Measurements from ENCODE around the gene ANKRD2. TPM values are rescaled to one million over a fixed set of nuclear protein-coding genes. Genes with fewer than 3 reads are reported as not detected.

ANKRD2 gene
- total RNA-seq, 1 experiment from 2014 or later, result not detected

DNA sequence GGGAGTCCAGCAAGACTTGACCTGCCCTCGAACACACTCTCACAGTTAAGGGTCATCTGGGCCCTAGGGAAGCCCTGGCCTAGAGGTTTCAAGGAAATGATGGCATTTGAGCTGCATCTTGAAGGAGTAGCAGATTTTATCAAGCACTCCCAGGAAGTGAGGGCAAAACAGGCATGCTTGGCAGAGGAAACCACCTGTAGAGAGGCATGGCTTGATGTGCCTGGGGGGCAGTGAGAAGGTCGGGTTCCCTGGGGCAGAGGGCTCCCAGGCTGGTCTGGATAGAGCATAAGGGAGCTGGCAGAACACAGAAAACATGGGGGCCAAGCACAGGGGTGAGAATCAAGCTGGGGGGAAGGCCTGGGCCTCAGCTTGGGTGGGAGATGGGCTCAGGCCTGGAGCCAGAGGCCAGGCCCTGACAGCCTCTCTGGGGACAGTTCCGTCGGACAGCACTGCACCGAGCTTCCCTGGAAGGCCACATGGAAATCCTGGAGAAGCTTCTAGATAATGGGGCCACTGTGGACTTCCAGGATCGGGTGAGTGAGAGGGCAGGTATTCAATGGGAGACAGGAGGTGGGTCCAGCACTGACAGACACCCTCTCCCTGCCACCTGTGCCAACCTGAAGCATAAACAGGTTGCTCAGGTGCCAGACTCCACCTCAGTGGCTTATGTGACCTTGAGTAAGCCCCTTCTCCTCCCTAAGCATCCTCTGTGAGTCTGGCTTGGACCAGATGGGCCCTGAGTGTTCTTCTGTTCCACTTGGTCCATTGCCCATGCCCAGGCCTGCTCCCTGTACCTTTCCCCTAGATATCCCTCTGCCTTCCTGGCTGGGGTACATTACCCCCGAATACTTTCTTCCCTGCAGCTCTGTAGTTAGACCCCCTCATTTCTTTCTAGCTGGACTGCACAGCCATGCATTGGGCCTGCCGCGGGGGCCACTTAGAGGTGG lies 8.1 kb downstream of the ANKRD2 start:
- Histone ChIP-seq H3K4me3 (no peak overlapping the region), H3K27me3 (no peaks in the 10 kb centered on the region), H3K36me3 (no peaks in the 10 kb centered on the region), H3K9me3 (no peaks in the 10 kb centered on the region)
- no peak for DNase-seq

DNA sequence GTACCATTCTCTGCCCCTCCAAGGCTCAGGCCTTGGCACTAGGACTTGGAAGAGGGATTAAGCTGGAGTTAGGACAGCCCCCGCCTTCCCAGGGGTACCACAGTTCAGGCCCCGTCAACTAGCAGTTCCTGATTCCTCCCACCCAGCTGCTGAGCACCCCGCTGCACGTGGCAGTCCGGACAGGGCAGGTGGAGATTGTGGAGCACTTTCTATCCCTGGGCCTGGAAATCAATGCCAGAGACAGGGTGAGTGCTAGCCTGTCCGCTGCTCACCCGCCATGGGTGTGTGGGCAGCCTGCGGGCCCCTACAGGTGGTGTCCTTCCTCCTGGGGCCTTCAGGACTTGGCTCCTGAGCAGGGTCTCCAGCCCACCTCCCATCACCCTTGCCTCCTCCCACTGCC lies 9.6 kb downstream of the ANKRD2 start:
- no peak for DNase-seq
- no peaks in the 10 kb centered on the region for H3K27me3 ChIP-seq
- H3K36me3 ChIP-seq, result no peaks in the 10 kb centered on the region
- no peak overlapping the region for H3K4me3 ChIP-seq
- no peaks in the 10 kb centered on the region for H3K9me3 ChIP-seq

DNA sequence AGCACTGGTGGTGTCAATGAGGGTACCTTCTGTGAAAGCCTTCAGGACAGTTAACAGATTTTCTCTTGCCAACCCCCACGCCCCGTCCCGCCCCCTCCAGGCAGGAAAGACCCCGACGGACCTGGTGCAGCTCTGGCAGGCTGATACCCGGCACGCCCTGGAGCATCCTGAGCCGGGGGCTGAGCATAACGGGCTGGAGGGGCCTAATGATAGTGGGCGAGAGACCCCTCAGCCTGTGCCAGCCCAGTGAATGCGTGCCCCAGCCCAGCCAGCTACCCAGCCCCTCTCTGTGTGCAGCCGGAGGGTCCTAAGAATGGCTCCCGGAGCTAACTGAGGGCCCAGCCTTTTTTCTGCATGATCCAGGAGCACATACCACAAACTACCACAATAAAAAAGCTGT lies 10.9 kb downstream of the ANKRD2 start:
- H3K4me3 ChIP-seq, result no peak overlapping the region
- no peaks in the 10 kb centered on the region for H3K36me3 ChIP-seq
- DNase-seq, result no peak
- H3K9me3 ChIP-seq, result no peaks in the 10 kb centered on the region
- H3K27me3 ChIP-seq, result no peaks in the 10 kb centered on the region

DNA sequence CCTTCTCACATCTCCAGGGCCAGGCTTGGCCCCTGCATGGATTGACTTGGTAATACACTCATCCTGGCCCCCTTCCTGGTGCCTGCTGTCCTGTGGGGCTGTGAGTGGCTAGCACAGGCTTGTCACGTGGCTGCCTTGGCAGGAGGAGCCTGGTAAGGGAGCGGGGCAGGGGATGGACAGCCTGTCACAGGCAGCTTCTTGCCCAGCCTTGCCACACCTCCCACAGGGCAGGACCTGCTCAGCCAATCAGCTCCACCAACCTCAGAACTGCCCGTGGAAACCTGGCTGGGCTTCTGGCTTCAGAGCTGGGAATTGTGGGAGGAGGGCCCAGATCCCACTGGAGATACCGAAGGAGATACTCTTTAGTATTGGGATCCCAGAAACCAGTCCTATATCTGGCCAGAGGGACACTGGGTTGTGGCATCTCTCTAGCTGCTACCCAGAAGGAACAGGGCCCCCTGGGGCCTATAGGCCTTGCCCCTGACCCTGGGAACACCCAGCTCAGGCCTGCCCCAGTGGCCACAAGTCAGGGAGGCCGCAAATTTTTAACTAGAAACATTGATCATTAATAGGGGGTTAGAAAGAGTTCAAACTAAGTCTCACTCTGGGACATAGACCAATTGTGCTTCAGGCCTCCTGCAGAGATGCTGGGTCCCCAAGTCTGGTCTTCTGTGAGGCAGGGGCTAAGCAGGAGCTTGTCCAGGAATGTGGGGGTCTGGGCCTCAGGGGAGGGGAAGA lies 11.7 kb downstream of the ANKRD2 start, which contains the start of gene HOGA1:
HOGA1 (plus strand) TSS at position 330 of the 738 bp plus-strand sequence; CDS start at position 645, 315 bp downstream.
- Histone ChIP-seq H3K4me3 (peak within 1 kb of the TSS; percentile 40), H3K36me3 (no peaks in the 10 kb centered on the region), H3K9me3 (no peaks in the 10 kb centered on the region), H3K27me3 (no peaks in the 10 kb centered on the region)
- peak; percentile 100 for DNase-seq

DNA sequence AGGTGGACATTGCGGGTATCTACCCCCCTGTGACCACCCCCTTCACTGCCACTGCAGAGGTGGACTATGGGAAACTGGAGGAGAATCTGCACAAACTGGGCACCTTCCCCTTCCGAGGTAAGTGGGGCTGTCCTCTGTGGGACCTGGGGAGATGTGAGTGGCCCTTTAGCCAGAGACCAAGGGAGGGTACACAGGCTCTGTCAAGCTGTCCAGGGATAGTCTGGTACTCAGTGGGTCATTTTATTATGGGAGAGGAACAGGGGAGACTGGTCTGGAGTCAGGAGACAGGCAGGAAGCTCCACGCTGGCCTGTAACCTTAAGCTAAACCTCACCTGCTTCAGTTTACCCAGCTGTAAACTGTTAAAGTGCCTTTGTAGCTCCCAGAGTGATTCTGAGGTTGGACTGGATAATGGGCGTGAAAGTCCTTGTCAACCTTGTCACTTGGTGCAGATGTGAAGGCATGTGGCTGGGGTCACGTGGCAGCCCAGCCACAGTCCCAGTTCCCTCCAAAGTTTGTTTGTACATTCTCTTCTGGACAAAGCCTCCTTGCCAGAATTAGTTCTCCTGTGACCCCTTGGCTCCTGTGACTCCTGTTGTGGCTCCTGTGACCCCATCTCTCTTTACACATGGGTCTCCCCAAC lies 12.3 kb downstream of the ANKRD2 start:
- DNase-seq, result no peak
- Histone ChIP-seq H3K9me3 (no peaks in the 10 kb centered on the region), H3K36me3 (no peaks in the 10 kb centered on the region), H3K4me3 (peak overlapping the region; percentile 40), H3K27me3 (no peaks in the 10 kb centered on the region)

DNA sequence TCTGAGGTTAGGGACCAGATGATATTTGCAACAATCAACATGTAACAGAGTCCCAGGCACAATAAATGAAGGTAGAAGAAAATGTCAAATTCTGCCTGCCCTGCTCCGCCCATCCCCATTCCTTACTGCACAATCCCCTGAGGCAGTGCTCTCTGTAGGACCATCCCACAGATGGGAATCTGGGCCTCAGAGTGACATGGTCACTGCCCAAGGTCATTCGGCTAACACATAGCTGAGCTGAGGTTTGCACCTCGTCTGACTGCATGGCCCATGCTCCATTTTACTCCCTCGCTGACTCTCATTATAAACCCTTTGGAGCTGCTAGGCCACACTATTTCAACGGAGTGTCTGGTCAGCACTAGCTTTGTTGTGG lies 12.8 kb downstream of the ANKRD2 start:
- no peak overlapping the region for H3K4me3 ChIP-seq
- no peak for DNase-seq
- no peaks in the 10 kb centered on the region for H3K27me3 ChIP-seq
- H3K9me3 ChIP-seq, result no peaks in the 10 kb centered on the region
- no peaks in the 10 kb centered on the region for H3K36me3 ChIP-seq

DNA sequence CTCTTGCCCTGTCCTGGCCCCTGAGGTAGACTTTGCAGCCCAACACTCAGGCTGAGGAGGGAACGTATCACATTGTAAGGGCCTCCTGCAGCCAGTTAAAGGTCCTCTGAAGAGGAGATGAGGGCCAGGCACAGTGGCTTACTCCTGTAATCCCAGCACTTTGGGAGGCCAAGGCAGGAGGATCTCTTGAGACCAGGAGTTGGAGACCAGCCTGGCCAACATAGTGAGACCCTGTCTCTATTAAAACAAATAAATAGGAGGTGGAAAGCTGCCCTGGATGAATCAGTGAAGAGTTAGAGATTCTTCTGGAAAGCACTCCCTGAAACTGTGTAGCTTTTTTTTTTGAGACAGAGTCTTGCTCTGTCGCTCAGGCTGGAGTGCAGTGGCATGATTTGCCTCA lies 14.6 kb downstream of the ANKRD2 start:
- no peaks in the 10 kb centered on the region for H3K27me3 ChIP-seq
- no peaks in the 10 kb centered on the region for H3K9me3 ChIP-seq
- H3K36me3 ChIP-seq, result no peaks in the 10 kb centered on the region
- no peak overlapping the region for H3K4me3 ChIP-seq
- no peak for DNase-seq

DNA sequence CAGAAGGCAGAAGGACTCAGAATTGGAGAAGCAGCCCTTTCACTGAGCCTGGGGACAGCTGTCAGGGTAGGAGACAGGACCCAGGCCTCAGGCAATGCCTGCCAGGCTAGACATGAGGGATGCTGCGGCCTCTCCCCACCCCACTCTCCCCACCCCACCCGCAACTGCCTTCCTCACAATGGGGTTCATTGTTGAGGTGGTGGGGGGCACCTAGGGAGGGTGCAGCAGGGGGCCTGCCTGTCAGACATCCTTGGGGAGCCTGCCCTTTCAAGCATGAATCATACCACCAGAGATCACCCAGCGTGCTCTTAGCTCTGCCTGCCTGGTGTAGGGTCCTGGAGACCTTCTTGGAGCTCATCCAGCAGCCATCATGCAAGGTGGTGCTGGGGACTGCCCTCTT lies 16.9 kb downstream of the ANKRD2 start, which contains the start of gene C10orf62:
C10orf62 (plus strand) TSS at position 243 of the 400 bp plus-strand sequence. CDS start 177 bp downstream, outside the sequence.
- H3K9me3 ChIP-seq, result no peaks in the 10 kb centered on the region

DNA sequence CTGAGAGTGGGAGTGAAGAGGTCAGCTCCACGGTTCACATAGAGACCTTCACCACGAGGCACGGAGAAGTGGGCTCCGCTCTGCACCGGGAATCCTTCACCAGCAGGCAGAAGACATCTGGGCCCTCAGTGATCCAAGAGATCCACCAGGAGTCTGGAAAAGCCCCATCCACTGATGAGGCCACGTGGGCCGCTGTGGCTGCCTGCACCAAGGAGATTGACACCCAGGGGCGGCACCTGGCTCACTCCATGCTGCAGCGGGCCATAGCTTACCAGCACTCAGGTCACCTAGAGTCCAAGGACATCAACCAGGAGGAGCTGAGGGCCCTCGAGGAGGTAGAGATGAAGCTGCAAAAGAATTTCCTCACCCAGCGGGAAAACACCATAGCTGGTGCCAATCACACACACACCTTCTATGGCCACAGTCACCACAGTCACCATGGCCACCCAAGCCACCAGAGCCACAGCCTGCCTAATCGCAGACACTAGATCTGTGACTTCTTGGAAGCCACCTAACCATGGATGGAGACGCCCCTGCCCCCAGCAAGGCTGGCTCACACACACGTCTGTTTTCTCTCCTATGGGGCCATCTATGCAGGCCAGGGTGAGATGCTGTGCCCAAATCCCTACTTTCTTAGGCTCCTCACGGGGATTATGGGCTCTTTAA lies 17.6 kb downstream of the ANKRD2 start:
- H3K9me3 ChIP-seq, result no peaks in the 10 kb centered on the region
- no peak overlapping the region for H3K4me3 ChIP-seq
- no peaks in the 10 kb centered on the region for H3K36me3 ChIP-seq
- H3K27me3 ChIP-seq, result no peaks in the 10 kb centered on the region
- no peak for DNase-seq

More for the DNA sequence above, 16.9 kb downstream of the ANKRD2 start, which contains the start of gene C10orf62:
- DNase-seq, result no peak
- Histone ChIP-seq H3K4me3 (no peak within 1 kb of the TSS), H3K36me3 (no peaks in the 10 kb centered on the region), H3K27me3 (no peaks in the 10 kb centered on the region)

DNA sequence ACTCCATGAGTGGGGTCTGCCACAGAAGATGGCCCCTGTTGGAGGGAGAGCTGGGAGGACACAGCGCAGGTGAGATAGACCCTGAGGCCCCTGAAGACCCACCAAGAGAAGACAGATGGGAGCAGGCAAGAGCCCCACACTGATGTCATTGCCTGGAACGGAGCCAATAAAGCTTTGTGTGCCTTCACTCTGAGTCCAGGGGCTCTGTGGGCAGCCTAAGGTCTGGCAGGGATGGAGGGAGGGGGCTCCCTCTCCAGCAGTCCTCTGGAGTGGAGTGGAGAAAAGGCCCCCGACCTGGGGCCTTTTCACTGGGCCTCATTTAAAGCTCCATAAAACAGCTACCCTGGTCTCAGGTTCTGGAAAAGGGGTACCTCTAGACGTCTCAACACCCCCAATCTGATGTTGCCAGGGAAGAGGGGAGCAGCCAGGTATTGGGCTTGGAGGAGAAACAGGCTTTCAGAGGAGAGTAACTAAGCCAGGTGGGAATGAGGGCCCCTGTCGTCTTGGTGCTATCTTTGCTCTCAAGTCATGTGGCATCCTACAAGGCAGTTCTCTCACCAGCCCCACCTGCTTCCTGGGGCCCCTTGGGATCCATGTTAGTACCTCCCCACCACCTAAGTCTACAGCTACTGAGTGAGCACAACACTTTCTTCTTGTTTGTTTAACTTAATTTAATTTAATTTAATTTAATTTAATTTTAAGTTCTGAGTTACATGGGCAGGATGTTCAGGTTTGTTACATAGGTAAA lies 18.3 kb downstream of the ANKRD2 start:
- no peak for DNase-seq
- no peaks in the 10 kb centered on the region for H3K9me3 ChIP-seq
- no peak overlapping the region for H3K4me3 ChIP-seq
- H3K36me3 ChIP-seq, result no peaks in the 10 kb centered on the region
- H3K27me3 ChIP-seq, result no peaks in the 10 kb centered on the region

DNA sequence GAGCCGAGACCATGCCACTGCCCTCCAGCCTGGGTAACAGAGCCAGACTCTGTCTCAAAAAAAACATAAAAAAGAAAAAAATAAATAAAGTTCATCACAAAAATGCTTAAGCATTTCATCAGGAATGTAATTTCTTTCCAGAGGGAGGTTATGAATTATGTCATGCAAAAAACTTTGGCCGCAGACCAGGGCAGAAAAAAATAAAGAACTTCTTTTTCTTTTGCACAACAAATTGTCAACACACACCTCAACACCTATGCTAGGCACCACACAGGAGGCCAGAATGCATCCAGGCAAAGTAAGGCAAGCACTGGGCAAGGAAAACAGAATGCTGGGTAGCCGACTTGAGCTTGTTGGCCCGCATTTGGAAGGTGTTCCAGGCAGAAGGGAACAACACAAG lies 20.8 kb downstream of the ANKRD2 start:
- DNase-seq, result peak; percentile 33
- no peaks in the 10 kb centered on the region for H3K36me3 ChIP-seq
- H3K4me3 ChIP-seq, result no peak overlapping the region
- no peaks in the 10 kb centered on the region for H3K27me3 ChIP-seq
- no peaks in the 10 kb centered on the region for H3K9me3 ChIP-seq

DNA sequence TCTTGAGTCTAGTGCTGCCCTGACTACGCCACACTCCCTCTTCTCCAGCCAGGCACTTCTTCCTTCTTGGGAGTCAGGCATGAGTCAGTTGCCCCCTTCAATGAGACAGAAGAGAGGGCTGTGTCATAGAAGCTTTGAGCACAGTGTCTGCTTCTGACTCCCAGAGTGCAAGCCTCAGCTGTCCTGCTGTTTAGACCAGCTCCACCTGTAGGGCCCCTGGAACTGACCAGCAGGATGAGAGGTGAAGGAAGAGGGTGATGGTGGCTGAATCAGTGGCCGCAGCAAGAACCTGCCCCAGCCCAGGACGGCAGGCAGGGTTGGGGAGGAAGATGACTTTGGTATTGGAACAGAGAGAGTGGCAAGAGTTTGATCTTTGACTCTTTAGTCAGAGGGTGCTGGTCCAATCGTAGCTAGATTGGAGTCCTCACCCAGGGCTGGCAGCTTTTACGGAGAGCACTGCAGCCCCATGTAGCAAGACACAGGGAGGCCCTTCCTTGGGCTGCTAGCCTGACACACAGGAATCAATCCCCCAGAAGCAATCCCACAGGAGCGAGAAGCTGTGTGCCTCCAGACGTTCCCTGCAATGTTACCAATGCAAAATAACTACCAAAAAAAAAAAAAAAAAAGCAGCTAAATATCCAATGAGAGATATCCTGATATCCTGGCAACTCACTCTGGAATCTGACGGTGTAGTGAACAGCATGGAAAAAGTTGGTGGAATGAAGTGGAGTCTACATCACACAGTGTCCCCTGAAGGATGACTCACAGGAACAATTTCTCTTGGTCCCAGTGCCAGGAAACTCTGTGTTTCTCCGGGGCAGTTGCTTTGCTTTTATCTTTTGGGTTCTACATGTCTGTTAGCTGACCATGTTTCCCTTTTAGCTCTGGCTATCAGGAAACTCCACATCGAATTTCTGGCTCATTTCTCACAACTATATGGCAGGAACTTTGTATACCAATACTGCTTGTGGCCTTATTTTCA lies 23.8 kb downstream of the ANKRD2 start:
- H3K27me3 ChIP-seq, result no peaks in the 10 kb centered on the region
- H3K9me3 ChIP-seq, result no peaks in the 10 kb centered on the region
- H3K4me3 ChIP-seq, result no peak overlapping the region
- peak; percentile 69 for DNase-seq
- no peaks in the 10 kb centered on the region for H3K36me3 ChIP-seq

DNA sequence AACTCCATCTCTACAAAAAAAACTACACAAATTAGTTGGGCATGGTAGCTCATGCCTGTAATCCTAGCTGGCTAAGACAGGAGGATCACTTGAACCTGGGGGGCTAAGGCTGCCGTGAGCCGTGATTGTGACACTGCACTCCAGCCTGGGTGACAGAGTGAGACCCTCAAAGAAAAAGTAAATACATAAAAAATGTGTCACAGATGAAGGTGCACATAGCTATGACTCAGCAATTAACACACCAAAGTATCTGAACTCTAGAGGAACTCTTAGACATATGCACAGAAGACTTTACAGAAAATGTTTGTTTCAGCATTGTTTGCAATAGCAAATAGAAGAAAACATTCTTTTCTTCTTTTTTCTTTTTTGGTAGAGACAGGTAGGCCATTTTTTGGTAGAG lies 25.2 kb downstream of the ANKRD2 start:
- H3K27me3 ChIP-seq, result no peaks in the 10 kb centered on the region
- H3K9me3 ChIP-seq, result no peaks in the 10 kb centered on the region
- H3K36me3 ChIP-seq, result no peaks in the 10 kb centered on the region
- DNase-seq, result no peak
- no peak overlapping the region for H3K4me3 ChIP-seq

DNA sequence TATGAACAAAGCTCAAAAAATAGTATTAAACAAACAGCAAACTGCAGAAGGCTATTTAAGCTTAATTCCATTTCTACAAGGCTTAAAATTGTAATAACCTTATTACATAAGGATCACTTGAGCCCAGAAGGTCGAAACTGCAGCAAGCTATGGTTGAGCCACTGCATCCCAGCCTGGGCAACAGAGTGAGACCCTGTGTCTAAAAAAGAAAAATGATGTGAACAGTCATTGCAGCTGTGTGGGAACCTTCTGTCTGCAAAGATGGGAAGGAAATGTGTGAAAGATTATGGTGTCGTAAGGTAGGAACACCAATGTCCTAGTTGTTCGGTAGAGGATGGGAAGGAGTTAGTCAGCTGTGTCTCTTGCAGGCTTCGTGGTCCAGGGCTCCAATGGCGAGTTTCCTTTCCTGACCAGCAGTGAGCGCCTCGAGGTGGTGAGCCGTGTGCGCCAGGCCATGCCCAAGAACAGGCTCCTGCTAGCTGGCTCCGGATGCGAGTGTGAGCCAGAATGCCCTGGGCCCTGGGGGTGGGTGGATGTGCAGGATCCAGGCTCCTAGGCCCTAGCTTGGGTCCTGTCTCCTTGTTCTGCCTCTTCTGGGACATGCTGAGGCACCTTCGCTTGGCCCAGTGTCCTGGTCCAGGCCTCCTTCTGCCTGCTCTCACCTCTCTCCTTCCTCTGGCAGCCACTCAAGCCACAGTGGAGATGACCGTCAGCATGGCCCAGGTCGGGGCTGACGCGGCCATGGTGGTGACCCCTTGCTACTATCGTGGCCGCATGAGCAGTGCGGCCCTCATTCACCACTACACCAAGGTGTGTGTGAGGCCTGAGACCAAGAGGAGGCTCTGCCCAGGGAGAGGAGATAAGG lies 26.1 kb downstream of the ANKRD2 start:
- Histone ChIP-seq H3K4me3 (no peak overlapping the region), H3K36me3 (no peaks in the 10 kb centered on the region), H3K9me3 (no peaks in the 10 kb centered on the region), H3K27me3 (no peaks in the 10 kb centered on the region)
- no peak for DNase-seq
